IMR-90 (cell line): ENCODE results near the gene TAF1A. TPM values are rescaled to one million over a fixed set of nuclear protein-coding genes. Genes with fewer than 3 reads are reported as not detected.

ENCODE experiments used
- ATAC-seq: fragments of 200-7000 bp; cut with Tn5 transposase; 2 replicates; pipeline ENCODE4 v1.9.1; 2020; ENCODE audit warnings: low read depth, mild to moderate bottlenecking, moderate library complexity
- BruUV-seq: library from RNA; stranded (reverse); fragments of 400-500 nt; replicated peaks from 2 replicates; lab custom pipeline; 2021; lab: Mats Ljungman, UMichigan
- CTCF ChIA-PET: fragments of 300-600 bp; formaldehyde crosslinking; extraction: SDS; loops from one replicate; lab custom pipeline; 2021; ENCODE audit warnings: antibody characterized with exemption; lab: Yijun Ruan, JAX
- POLR2A ChIA-PET: fragments of 300-600 bp; sonication (Branson Sonifier 250); formaldehyde crosslinking; loops from one replicate; lab custom pipeline; 2022; ENCODE audit warnings: antibody characterized with exemption; ENCODE audit not compliant: unreplicated experiment; lab: Charles Lee
- DNase-seq: peaks from one replicate; pipeline ENCODE4 v3.0.0; 2013
- H2AFZ ChIP-seq: replicated peaks from 2 replicates; pipeline ENCODE3; 2013; ENCODE audit warnings: low read length, mild to moderate bottlenecking; ENCODE audit not compliant: poor library complexity
- H2AK5ac ChIP-seq: 2 replicates; pipeline ENCODE4 v1.6.1; 2013; ENCODE audit warnings: low read depth, low read length, inconsistent platforms
- H2AK9ac ChIP-seq: replicated peaks from 2 replicates; pipeline ENCODE3; 2013; ENCODE audit warnings: mild to moderate bottlenecking, low read depth, low read length, moderate library complexity; ENCODE audit not compliant: poor library complexity
- H2BK120ac ChIP-seq: 2 replicates; pipeline ENCODE4 v1.6.1; 2013; ENCODE audit warnings: low read depth, low read length, inconsistent platforms
- H2BK15ac ChIP-seq: 3 replicates; pipeline ENCODE4 v1.6.1; 2013; ENCODE audit warnings: low read depth, low read length, inconsistent platforms
- H2BK20ac ChIP-seq: 2 replicates; pipeline ENCODE4 v1.6.1; 2013; ENCODE audit warnings: low read depth, mild to moderate bottlenecking, inconsistent platforms, low read length, moderate library complexity
- H2BK5ac ChIP-seq: 2 replicates; pipeline ENCODE4 v1.6.1; 2013; ENCODE audit warnings: mild to moderate bottlenecking, low read depth, low read length, inconsistent platforms; ENCODE audit not compliant: poor library complexity, severe bottlenecking
- H3K14ac ChIP-seq: replicated peaks from 2 replicates; pipeline ENCODE4 v1.6.1; 2013; ENCODE audit warnings: low read depth, low read length, inconsistent platforms
- H3K18ac ChIP-seq: 2 replicates; pipeline ENCODE4 v1.6.1; 2013; ENCODE audit warnings: low read depth, low read length, control low read depth
- H3K23ac ChIP-seq: 2 replicates; pipeline ENCODE4 v1.6.1; 2013; ENCODE audit warnings: low read depth, low read length, inconsistent platforms
- H3K27ac ChIP-seq: 2 replicates; pipeline ENCODE4 v1.5.1; 2013; ENCODE audit warnings: mild to moderate bottlenecking, control low read depth, low read length; ENCODE audit not compliant: insufficient read depth
- H3K27me3 ChIP-seq: 2 replicates; pipeline ENCODE4 v1.6.1; 2013; ENCODE audit warnings: low read length; ENCODE audit not compliant: control insufficient read depth, insufficient read depth
- H3K36me3 ChIP-seq: 2 replicates; pipeline ENCODE4 v1.6.1; 2013; ENCODE audit warnings: low read length, mixed read lengths; ENCODE audit not compliant: control insufficient read depth, insufficient read depth
- H3K4ac ChIP-seq: 2 replicates; pipeline ENCODE4 v1.6.1; 2013; ENCODE audit warnings: low read depth, low read length, inconsistent platforms
- H3K4me1 ChIP-seq: 2 replicates; pipeline ENCODE4 v1.6.1; 2013; ENCODE audit warnings: low read length, mixed read lengths; ENCODE audit not compliant: control insufficient read depth, insufficient read depth
- H3K4me2 ChIP-seq: 2 replicates; pipeline ENCODE4 v1.6.1; 2013; ENCODE audit warnings: low read depth, mild to moderate bottlenecking, control low read depth, low read length, moderate library complexity
- H3K4me3 ChIP-seq: 2 replicates; pipeline ENCODE4 v1.5.1; 2013; ENCODE audit warnings: low read depth, mild to moderate bottlenecking, control low read depth, low read length, moderate library complexity; ENCODE audit not compliant: insufficient read depth
- H3K56ac ChIP-seq: 2 replicates; pipeline ENCODE4 v1.6.1; 2013; ENCODE audit warnings: low read length, inconsistent platforms; ENCODE audit not compliant: insufficient read depth; ENCODE audit errors: extremely low read depth
- H3K79me1 ChIP-seq, 2 experiments: 2 replicates each; pipeline ENCODE4 v1.6.1; 2013; ENCODE audit warnings: low read length in 2 of 2, inconsistent platforms in 1 of 2, low read depth in 1 of 2
- H3K9ac ChIP-seq: 2 replicates; pipeline ENCODE4 v1.6.1; 2013; ENCODE audit warnings: low read depth, low read length, control low read depth
- H3K9me1 ChIP-seq: 2 replicates; pipeline ENCODE4 v1.6.1; 2013; ENCODE audit warnings: low read length, inconsistent platforms; ENCODE audit not compliant: insufficient read depth
- H3K9me3 ChIP-seq: 2 replicates; pipeline ENCODE4 v1.6.1; 2013; ENCODE audit warnings: low read length; ENCODE audit not compliant: control insufficient read depth, insufficient read depth
- H4K20me1 ChIP-seq: 2 replicates; pipeline ENCODE4 v1.6.1; 2013; ENCODE audit warnings: low read length, inconsistent platforms; ENCODE audit not compliant: insufficient read depth
- H4K5ac ChIP-seq: 2 replicates; pipeline ENCODE4 v1.6.1; 2013; ENCODE audit warnings: mild to moderate bottlenecking, low read depth, low read length, control low read depth
- H4K8ac ChIP-seq, 2 experiments: 2 replicates each; pipeline ENCODE4 v1.6.1; 2013; ENCODE audit warnings: low read depth in 2 of 2, low read length in 2 of 2, control low read depth in 1 of 2, inconsistent platforms in 1 of 2
- H4K91ac ChIP-seq: 2 replicates; pipeline ENCODE4 v1.6.1; 2013; ENCODE audit warnings: low read depth, low read length, inconsistent platforms; ENCODE audit not compliant: insufficient read depth
- CEBPB ChIP-seq: IDR thresholded peaks from 2 replicates; pipeline ENCODE4 v1.6.1; 2012; ENCODE audit warnings: low read depth, low read length, improper control_type of control experiment
- CTCF ChIP-seq: conservative IDR thresholded peaks from 2 replicates; pipeline ENCODE4 v1.5.1; 2012; ENCODE audit warnings: mild to moderate bottlenecking, low read depth, low read length, improper control_type of control experiment
- WGBS, 2 experiments: methylation state at CpG; one replicate each; pipeline versions ENCODE4 v1.1.5 to v1.1.7; 2013; ENCODE audit warnings: missing lambda C conversion rate in 2 of 2; ENCODE audit not compliant: insufficient read length in 1 of 2; ENCODE audit errors: extremely low coverage in 2 of 2; 5-methylcytosine and 5-hydroxymethylcytosine counted together
- dilution Hi-C: fragments of 300-500 bp; cut with HindIII; formaldehyde crosslinking; loops from one replicate; pipeline ENCODE4 v1.14.3; 2018; ENCODE audit warnings: low sequenced_read_pairs; ENCODE audit not compliant: unreplicated experiment
- in situ Hi-C: fragments of 300-500 bp; cut with MboI; formaldehyde crosslinking; loops from 3 replicates; pipeline ENCODE4 v1.14.3; 2019; ENCODE audit warnings: low sequenced_read_pairs, inconsistent platforms, mixed read lengths
- intact Hi-C: fragments of 100-400 bp; cut with micrococcal nuclease; formaldehyde crosslinking; loops from 2 replicates; pipeline ENCODE4 v1.10.0; 2022
- polyA plus RNA-seq, 3 experiments: library from polyadenylated mRNA; depleted of rRNA; stranded (reverse); fragments of >200 nt; gene quantifications; 2 replicates each; pipeline ENCODE4 v1.2.3, GENCODE V29; 2012; ENCODE audit warnings: low replicate concordance in 1 of 3
- total RNA-seq: library from RNA; depleted of rRNA; stranded (reverse); fragments of >200 nt; gene quantifications from 2 replicates; pipeline ENCODE4 v1.2.3, GENCODE V29; 2012

The TAF1A gene
- total and polyA plus RNA-seq, 2 of the 4 experiments (the other 2 are of a cell fraction) = 3.8 to 5.4 TPM

DNA sequence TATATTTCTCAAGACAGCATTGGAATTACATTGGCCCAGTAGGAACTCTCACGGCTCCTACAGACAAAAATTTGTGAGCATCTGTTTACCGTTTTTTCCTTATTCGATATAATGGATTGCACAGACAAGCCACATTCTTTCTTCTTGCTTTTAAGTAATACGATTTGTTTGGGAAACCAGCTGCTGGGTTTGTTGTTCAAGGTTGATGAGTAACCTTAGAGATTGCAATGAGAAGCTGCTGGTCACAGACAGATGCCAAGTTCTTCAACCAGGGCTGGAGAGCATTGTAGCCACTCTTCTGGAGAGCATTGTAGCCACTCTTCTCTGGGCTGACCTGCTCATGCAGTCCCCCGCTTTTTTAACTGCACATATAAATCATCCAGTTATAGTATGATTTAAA is 26.8 kb upstream of the TAF1A start:
- POLR2A ChIA-PET = no interaction called here
- CTCF ChIA-PET = no interaction called here

More for the DNA sequence above, 26.8 kb upstream of the TAF1A start:
- H2BK20ac ChIP-seq = no peak overlapping the region
- H4K5ac ChIP-seq = no peak overlapping the region
- dilution Hi-C loops (no loop called here), in situ Hi-C loops (no loop called here), intact Hi-C loops (no loop called here)
- no peak overlapping the region for H3K14ac ChIP-seq
- H4K91ac ChIP-seq = no peak overlapping the region
- H3K4me2 ChIP-seq = peak overlapping the region; percentile 29
- H3K18ac ChIP-seq = no peak overlapping the region
- no peaks in the 10 kb centered on the region for H3K27me3 ChIP-seq
- no peak overlapping the region for H3K56ac ChIP-seq
- BruUV-seq = no TSS peak
- no peak overlapping the region for H3K27ac ChIP-seq
- H2AFZ ChIP-seq = no peak overlapping the region
- no peak overlapping the region for H3K4ac ChIP-seq
- peak; percentile 91 for DNase-seq
- peaks cover 6% of the 10 kb centered on the region for H3K9me1 ChIP-seq
- H3K9ac ChIP-seq = no peak overlapping the region
- H3K36me3 ChIP-seq = no peaks in the 10 kb centered on the region
- TF ChIP-seq CTCF = no peak
- peak; percentile 36; the same call in 1 of the 2 replicates for TF ChIP-seq CEBPB
- H2AK9ac ChIP-seq = no peak overlapping the region
- no peak overlapping the region for H3K4me3 ChIP-seq
- H2BK15ac ChIP-seq = no peak overlapping the region
- no peak overlapping the region for H3K23ac ChIP-seq
- no peak for ATAC-seq
- H3K9me3 ChIP-seq = no peaks in the 10 kb centered on the region
- H2BK120ac ChIP-seq = no peak overlapping the region
- WGBS, 2 experiments = no CpG with 5 or more reads among the region's 5 CpGs
- H2BK5ac ChIP-seq = no peak overlapping the region
- peaks cover 7% of the 10 kb centered on the region for H3K4me1 ChIP-seq
- peaks cover 6 to 25% of the 10 kb centered on the region in 2 experiments; a peak in 3 of 4 replicates for H3K79me1 ChIP-seq
- peaks cover 5% of the 10 kb centered on the region; the same call in 1 of the 2 replicates for H4K20me1 ChIP-seq
- peak overlapping the region in 1 of 2 experiments; percentile 19; a peak in 1 of 4 replicates for H4K8ac ChIP-seq
- no peak overlapping the region for H2AK5ac ChIP-seq
